ENCODE data around the gene ACSL6. TPM values are rescaled to one million over a fixed set of nuclear protein-coding genes. Genes with fewer than 3 reads are reported as not detected.
A peak's percentile ranks its signal among the peaks of the same experiment; 100 is the strongest.

The ACSL6 gene
- total RNA-seq, 6 donors from 2014 or later, result 0.61 to 1.2 (median 0.74) TPM; not detected in 1

DNA sequence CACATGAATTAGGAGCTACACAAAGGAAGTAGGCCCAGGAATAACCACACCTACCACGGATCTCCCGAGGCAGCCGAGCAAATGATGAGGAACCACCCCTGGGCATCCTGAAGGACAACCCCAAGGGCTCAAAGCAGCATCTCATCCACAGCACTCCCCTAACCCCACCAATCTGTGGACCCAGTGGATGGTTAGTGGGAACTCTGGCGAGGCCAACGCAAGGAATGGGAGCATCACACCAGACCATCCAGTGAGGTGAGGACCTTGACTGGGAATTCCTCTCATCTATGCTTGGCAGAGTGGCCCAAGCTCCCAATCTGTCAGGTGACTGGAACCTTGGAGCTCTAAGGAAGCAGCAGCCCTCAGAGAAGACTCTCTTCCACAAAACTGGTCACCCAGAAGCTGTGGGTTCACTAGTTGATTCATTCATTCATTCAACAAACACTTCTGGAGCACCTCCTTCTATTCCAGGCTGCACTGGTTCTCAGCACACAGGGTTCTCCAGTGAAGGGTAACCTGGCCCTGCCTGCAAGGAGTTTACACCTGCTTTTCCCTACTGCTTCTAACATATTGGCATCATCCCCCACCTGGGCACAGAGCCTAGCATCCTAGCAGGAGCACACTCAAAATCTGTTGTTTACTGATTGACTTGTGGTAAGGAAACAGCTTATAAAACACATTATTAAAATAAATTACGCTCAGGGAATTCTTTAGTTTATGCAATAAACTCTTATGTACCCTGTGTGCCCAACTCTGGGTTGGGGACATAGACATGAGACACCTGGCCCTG lies 4.9 kb downstream of the ACSL6 start:
- peaks cover 5 to 21% (median 8%) of the 10 kb centered on the region in 4 donors for H3K4me1 ChIP-seq
- H3K27ac ChIP-seq, result no peak overlapping the region
- H3K36me3 ChIP-seq, result no peaks in the 10 kb centered on the region
- TF ChIP-seq EP300 (IDR thresholded peaks at IDR 0.05) (no peak), POLR2A (IDR thresholded peaks at IDR 0.05) (no peak), POLR2AphosphoS5 (IDR thresholded peaks at IDR 0.05) (no peak)
- TF ChIP-seq, protein P1, sequence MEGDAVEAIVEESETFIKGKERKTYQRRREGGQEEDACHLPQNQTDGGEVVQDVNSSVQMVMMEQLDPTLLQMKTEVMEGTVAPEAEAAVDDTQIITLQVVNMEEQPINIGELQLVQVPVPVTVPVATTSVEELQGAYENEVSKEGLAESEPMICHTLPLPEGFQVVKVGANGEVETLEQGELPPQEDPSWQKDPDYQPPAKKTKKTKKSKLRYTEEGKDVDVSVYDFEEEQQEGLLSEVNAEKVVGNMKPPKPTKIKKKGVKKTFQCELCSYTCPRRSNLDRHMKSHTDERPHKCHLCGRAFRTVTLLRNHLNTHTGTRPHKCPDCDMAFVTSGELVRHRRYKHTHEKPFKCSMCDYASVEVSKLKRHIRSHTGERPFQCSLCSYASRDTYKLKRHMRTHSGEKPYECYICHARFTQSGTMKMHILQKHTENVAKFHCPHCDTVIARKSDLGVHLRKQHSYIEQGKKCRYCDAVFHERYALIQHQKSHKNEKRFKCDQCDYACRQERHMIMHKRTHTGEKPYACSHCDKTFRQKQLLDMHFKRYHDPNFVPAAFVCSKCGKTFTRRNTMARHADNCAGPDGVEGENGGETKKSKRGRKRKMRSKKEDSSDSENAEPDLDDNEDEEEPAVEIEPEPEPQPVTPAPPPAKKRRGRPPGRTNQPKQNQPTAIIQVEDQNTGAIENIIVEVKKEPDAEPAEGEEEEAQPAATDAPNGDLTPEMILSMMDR (IDR thresholded peaks at IDR 0.05), result no peak
- peaks cover 0 to 10% (median 5%) of the 10 kb centered on the region in 4 donors for H3K27me3 ChIP-seq
- no peak overlapping the region for H3K4me3 ChIP-seq
- no peak for DNase-seq
- ATAC-seq (ENCODE audit: low FRiP score in 2 of 2), result no peak
- WGBS, 2 donors, result 58 to 94% methylated on average over 3 to 6 of the region's 6 CpGs
- H3K9me3 ChIP-seq, result no peaks in the 10 kb centered on the region

DNA sequence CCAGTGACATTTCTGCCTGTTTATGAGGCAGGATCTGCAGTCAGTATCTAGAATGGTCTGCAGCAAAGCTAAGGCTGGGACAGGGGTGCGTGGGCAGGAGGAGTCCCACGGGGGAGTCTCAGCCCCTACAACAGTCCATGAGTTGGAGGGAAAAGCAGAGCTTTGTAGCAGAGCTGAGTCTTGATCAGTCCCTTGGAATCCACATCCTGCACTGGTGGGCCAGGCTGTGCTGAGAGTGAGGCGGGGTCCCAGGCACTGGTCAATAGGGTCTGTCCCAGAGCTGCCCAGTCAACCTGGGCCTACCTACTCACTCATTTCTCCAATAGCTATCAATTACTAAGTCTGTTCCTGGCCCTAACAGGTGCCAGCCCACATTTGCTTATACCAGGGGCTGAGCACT lies 5.9 kb downstream of the ACSL6 start:
- Histone ChIP-seq H3K27ac (no peak overlapping the region), H3K36me3 (no peaks in the 10 kb centered on the region), H3K27me3 (peaks cover 0 to under 1% (median 0%) of the 10 kb centered on the region in 4 donors), H3K9me3 (no peaks in the 10 kb centered on the region), H3K4me3 (no peak overlapping the region), H3K4me1 (peaks cover 0 to 17% (median 3%) of the 10 kb centered on the region in 4 donors)
- WGBS, 2 donors, result 93 to 95% methylated on average over 3 of the region's 3 CpGs
- ATAC-seq (ENCODE audit: low FRiP score in 2 of 2) (no peak), DNase-seq (no peak)
- TF ChIP-seq EP300 (IDR thresholded peaks at IDR 0.05) (no peak), POLR2AphosphoS5 (IDR thresholded peaks at IDR 0.05) (no peak), POLR2A (IDR thresholded peaks at IDR 0.05) (no peak)
- TF ChIP-seq, protein P1 (IDR thresholded peaks at IDR 0.05), result no peak

DNA sequence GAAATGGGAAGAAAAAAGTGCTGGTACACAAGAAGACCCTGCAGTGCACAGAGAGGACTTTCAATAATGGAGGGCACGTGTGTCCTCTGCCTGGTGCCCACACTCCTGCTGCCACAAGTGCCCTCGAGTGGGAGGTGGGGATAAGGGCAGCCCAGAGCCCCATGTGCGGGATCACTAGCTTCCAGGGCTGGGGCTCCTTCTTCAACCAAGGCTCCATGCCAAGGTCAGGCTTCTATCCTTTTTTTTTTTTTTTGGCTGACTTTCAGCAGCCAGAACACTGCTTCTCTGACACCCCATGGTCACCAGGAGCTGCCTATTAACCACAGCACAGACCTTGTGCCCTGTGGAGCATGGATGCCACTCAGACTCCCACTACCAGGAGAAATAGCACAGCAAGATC lies 7.5 kb downstream of the ACSL6 start:
- ATAC-seq (ENCODE audit: low FRiP score in 2 of 2) (no peak), DNase-seq (no peak)
- TF ChIP-seq POLR2A (IDR thresholded peaks at IDR 0.05) (no peak), POLR2AphosphoS5 (IDR thresholded peaks at IDR 0.05) (no peak), EP300 (IDR thresholded peaks at IDR 0.05) (no peak)
- TF ChIP-seq, protein P1 (IDR thresholded peaks at IDR 0.05), result no peak
- peaks cover 0 to 27% (median 3%) of the 10 kb centered on the region in 4 donors for H3K4me1 ChIP-seq
- H3K27ac ChIP-seq, result no peak overlapping the region
- H3K36me3 ChIP-seq, result no peaks in the 10 kb centered on the region
- H3K4me3 ChIP-seq, result no peak overlapping the region
- no peaks in the 10 kb centered on the region for H3K9me3 ChIP-seq
- H3K27me3 ChIP-seq, result no peaks in the 10 kb centered on the region
- 63 to 86% methylated on average over 3 of the region's 3 CpGs for WGBS, 2 donors

DNA sequence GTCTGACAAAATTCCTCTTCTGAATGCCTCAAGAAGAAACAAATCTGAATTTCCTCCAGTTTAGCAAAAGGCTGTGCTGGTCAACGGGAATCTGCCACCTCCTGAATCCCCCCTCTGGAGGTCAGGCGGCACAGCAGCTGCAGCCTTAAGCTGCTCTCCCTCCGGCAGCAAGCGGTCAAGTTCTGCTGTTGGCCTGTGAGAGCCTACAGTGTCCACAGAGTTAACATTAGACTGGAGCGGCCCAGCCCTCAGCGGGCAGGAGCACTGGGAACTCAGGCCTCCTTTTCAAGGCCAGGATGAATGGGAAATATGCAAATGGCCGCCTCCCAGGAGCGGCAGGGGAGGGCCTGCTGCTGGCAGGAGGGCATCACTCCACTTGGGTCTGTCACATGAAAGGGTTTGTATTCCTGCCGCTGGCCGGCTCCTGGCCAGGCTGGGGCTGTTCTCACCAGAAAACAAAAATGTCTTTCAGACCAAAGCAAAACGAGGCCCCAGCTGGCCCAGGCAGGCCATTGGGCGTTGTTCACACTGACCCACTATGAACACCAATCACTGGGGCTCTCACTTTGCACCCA lies 8.2 kb downstream of the ACSL6 start:
- ATAC-seq (ENCODE audit: low FRiP score in 2 of 2), result no peak

DNA sequence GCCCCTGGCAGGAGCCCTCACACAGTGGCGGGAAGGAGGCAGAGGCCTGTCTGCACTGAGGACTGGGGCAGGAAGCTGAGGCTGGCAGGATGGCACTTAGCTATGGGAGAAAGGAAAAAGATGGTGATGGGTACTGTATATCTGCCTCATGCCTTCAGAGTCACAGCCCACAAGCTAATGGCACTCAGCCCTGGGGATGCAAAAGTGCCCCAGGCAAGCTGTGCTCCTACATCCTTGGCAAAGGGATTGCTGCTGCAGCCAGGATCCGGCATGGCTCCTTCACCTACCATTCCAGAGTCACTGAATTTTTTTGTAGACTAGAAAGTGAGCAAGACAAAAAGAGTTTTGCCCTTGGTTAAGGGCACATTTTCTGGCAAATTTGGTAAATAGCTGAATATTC lies 8.7 kb downstream of the ACSL6 start:
- no peak for ATAC-seq (ENCODE audit: low FRiP score in 2 of 2)
- Histone ChIP-seq H3K4me1 (peaks cover 0 to 32% (median 7%) of the 10 kb centered on the region in 4 donors), H3K9me3 (no peaks in the 10 kb centered on the region), H3K4me3 (no peak overlapping the region), H3K27me3 (no peaks in the 10 kb centered on the region), H3K27ac (no peak overlapping the region), H3K36me3 (no peaks in the 10 kb centered on the region)
- TF ChIP-seq POLR2AphosphoS5 (IDR thresholded peaks at IDR 0.05) (no peak), EP300 (IDR thresholded peaks at IDR 0.05) (no peak), POLR2A (IDR thresholded peaks at IDR 0.05) (no peak)
- TF ChIP-seq, protein P1 (IDR thresholded peaks at IDR 0.05), result no peak
- no peak for DNase-seq
- 74 to 89% methylated on average over 1 to 2 of the region's 2 CpGs for WGBS, 2 donors

More for the DNA sequence above, 8.2 kb downstream of the ACSL6 start:
- Histone ChIP-seq H3K27me3 (no peaks in the 10 kb centered on the region), H3K9me3 (no peaks in the 10 kb centered on the region), H3K4me3 (no peak overlapping the region), H3K36me3 (no peaks in the 10 kb centered on the region), H3K27ac (no peak overlapping the region), H3K4me1 (peaks cover 0 to 28% (median 5%) of the 10 kb centered on the region in 4 donors)
- peak in 1 of 2 donors; percentile 47 for DNase-seq
- 53 to 57% methylated on average over 10 to 12 of the region's 12 CpGs for WGBS, 2 donors
- TF ChIP-seq POLR2AphosphoS5 (IDR thresholded peaks at IDR 0.05), result no peak
